H1 (cell line): ENCODE measurements around the gene KCTD20. TPM values are rescaled to one million over a fixed set of nuclear protein-coding genes. Genes with fewer than 3 reads are reported as not detected.

Experiments
- CTCF ChIA-PET: fragments of 300-600 bp; sonication (Branson Sonifier 250); formaldehyde crosslinking; loops from one replicate; lab custom pipeline; 2021; ENCODE audit not compliant: partially characterized antibody; lab: Charles Lee
- POLR2A ChIA-PET: fragments of 300-600 bp; sonication (Branson Sonifier 250); formaldehyde crosslinking; loops from one replicate; lab custom pipeline; 2021; ENCODE audit warnings: inconsistent platforms; ENCODE audit not compliant: partially characterized antibody; lab: Charles Lee
- DNase-seq, 2 experiments: peaks; one replicate each; pipeline versions ENCODE4 v3.0.0 to v3.0.0-alpha.2; 2010 to 2022; ENCODE audit warnings: low spot score in 2 of 2, low read depth in 1 of 2, mixed read lengths in 1 of 2
- FAIRE-seq: peaks from 2 replicates; lab custom pipeline; 2011; peaks lifted over from hg19 to GRCh38; lab: Jason Lieb, UNC
- H2AFZ ChIP-seq: 2 replicates; pipeline ENCODE4 v1.8.1; 2012; ENCODE audit warnings: low read length, inconsistent platforms
- H2AK5ac ChIP-seq: 2 replicates; pipeline ENCODE4 v1.6.1; 2013; ENCODE audit warnings: low read depth, low read length
- H2BK120ac ChIP-seq: replicated peaks from 2 replicates; pipeline ENCODE3; 2013; ENCODE audit warnings: low read depth, low read length, inconsistent platforms
- H2BK12ac ChIP-seq: 2 replicates; pipeline ENCODE4 v1.6.1; 2013; ENCODE audit warnings: low read depth, low read length
- H2BK15ac ChIP-seq: 2 replicates; pipeline ENCODE4 v1.6.1; 2013; ENCODE audit warnings: low read length
- H2BK20ac ChIP-seq: 2 replicates; pipeline ENCODE4 v1.6.1; 2013; ENCODE audit warnings: low read length
- H2BK5ac ChIP-seq: 2 replicates; pipeline ENCODE4 v1.6.1; 2013; ENCODE audit warnings: low read depth, low read length
- H3K14ac ChIP-seq: 2 replicates; pipeline ENCODE4 v1.6.1; 2013; ENCODE audit warnings: inconsistent platforms; ENCODE audit not compliant: insufficient read length
- H3K18ac ChIP-seq: 2 replicates; pipeline ENCODE4 v1.6.1; 2013; ENCODE audit warnings: low read length; ENCODE audit errors: extremely low read depth
- H3K23ac ChIP-seq: 2 replicates; pipeline ENCODE4 v1.6.1; 2013; ENCODE audit warnings: inconsistent platforms; ENCODE audit not compliant: insufficient read length
- H3K23me2 ChIP-seq: 2 replicates; pipeline ENCODE4 v1.6.1; 2013; ENCODE audit warnings: low read depth, low read length
- H3K27ac ChIP-seq: 2 replicates; pipeline ENCODE4 v1.6.1; 2011; ENCODE audit warnings: low read depth, low read length, inconsistent platforms
- H3K27me3 ChIP-seq, 4 experiments: replicated peaks in 1 of 4; 1 replicate in 1 of 4; 2 replicates in 3 of 4; pipeline versions ENCODE4 v1.6.1 to v1.8.1; 2011 to 2013; ENCODE audit warnings: low read length in 3 of 4, mild to moderate bottlenecking in 3 of 4, inconsistent platforms in 2 of 4, mixed read lengths in 2 of 4, moderate library complexity in 1 of 4; ENCODE audit not compliant: control insufficient read depth in 3 of 4, insufficient read depth in 3 of 4; ENCODE audit errors: extremely low read depth in 1 of 4
- H3K36me3 ChIP-seq, 4 experiments: 2 replicates each; pipeline versions ENCODE4 v1.6.1 to v1.8.1; 2011 to 2013; ENCODE audit warnings: mild to moderate bottlenecking in 4 of 4, low read length in 3 of 4, moderate library complexity in 2 of 4, control low read depth in 1 of 4, inconsistent platforms in 1 of 4; ENCODE audit not compliant: insufficient read depth in 4 of 4, control insufficient read depth in 2 of 4
- H3K4ac ChIP-seq: replicated peaks from 2 replicates; pipeline ENCODE3; 2013; ENCODE audit warnings: low read length, low read depth, mixed read lengths, inconsistent platforms; ENCODE audit not compliant: insufficient read length
- H3K4me1 ChIP-seq, 4 experiments: replicated peaks in 1 of 4; 1 replicate in 1 of 4; 2 replicates in 3 of 4; pipeline versions ENCODE4 v1.6.1 to v1.8.1; 2011 to 2013; ENCODE audit warnings: low read length in 3 of 4, inconsistent platforms in 2 of 4, mixed read lengths in 1 of 4; ENCODE audit not compliant: insufficient read depth in 4 of 4, control insufficient read depth in 3 of 4
- H3K4me2 ChIP-seq, 2 experiments: 2 replicates each; pipeline versions ENCODE4 v1.6.1 to v1.8.1; 2011 to 2013; ENCODE audit warnings: low read depth in 2 of 2, low read length in 2 of 2, control low read depth in 1 of 2, inconsistent platforms in 1 of 2, mild to moderate bottlenecking in 1 of 2; ENCODE audit not compliant: insufficient read depth in 1 of 2
- H3K4me3 ChIP-seq, 4 experiments: fragments of 200-600, 300-600 bp in 1 of 4; sonication (generic), shearing (Covaris generic), sonication (Bioruptor Twin) in 1 of 4; 2 replicates each; pipeline versions ENCODE4 v1.5.1 to v1.8.1; 2011 to 2016; ENCODE audit warnings: low read length in 4 of 4, low read depth in 3 of 4, control low read depth in 2 of 4, inconsistent platforms in 2 of 4, mild to moderate bottlenecking in 2 of 4, mixed read lengths in 1 of 4, moderate library complexity in 1 of 4; ENCODE audit not compliant: insufficient read depth in 2 of 4; ENCODE audit errors: extremely low read depth in 1 of 4
- H3K56ac ChIP-seq: replicated peaks from 2 replicates; pipeline ENCODE3; 2013; ENCODE audit warnings: low read depth, mild to moderate bottlenecking, mixed read lengths, low read length, inconsistent platforms; ENCODE audit not compliant: insufficient read length
- H3K79me1 ChIP-seq: 2 replicates; pipeline ENCODE4 v1.6.1; 2013; ENCODE audit warnings: low read depth, low read length, control low read depth
- H3K79me2 ChIP-seq, 2 experiments: 2 replicates each; pipeline versions ENCODE4 v1.6.1 to v1.8.1; 2012 to 2013; ENCODE audit warnings: low read length in 2 of 2, mild to moderate bottlenecking in 2 of 2, inconsistent platforms in 1 of 2; ENCODE audit not compliant: insufficient read depth in 2 of 2, control insufficient read depth in 1 of 2
- H3K9ac ChIP-seq, 4 experiments: replicated peaks in 1 of 4; 1 replicate in 1 of 4; 2 replicates in 3 of 4; pipeline versions ENCODE4 v1.6.1 to v1.8.1; 2011 to 2013; ENCODE audit warnings: low read depth in 3 of 4, low read length in 3 of 4, control low read depth in 2 of 4, mild to moderate bottlenecking in 2 of 4, moderate library complexity in 2 of 4, inconsistent platforms in 1 of 4; ENCODE audit errors: extremely low read depth in 1 of 4
- H3K9me3 ChIP-seq, 2 experiments: 2 replicates each; pipeline versions ENCODE4 v1.6.1 to v1.8.1; 2012 to 2013; ENCODE audit warnings: mild to moderate bottlenecking in 2 of 2, moderate library complexity in 2 of 2, control low read depth in 1 of 2, inconsistent platforms in 1 of 2, low read depth in 1 of 2, low read length in 1 of 2, mixed read lengths in 1 of 2; ENCODE audit not compliant: insufficient read depth in 2 of 2
- H4K20me1 ChIP-seq, 2 experiments: replicated peaks in 1 of 2; 2 replicates each; pipeline versions ENCODE3 to v1.8.1; 2011 to 2013; ENCODE audit warnings: inconsistent platforms in 2 of 2, low read length in 2 of 2, mild to moderate bottlenecking in 1 of 2; ENCODE audit not compliant: insufficient read depth in 2 of 2, control insufficient read depth in 1 of 2
- H4K5ac ChIP-seq: 2 replicates; pipeline ENCODE4 v1.6.1; 2013; ENCODE audit warnings: low read length, low read depth, mixed read lengths, inconsistent platforms; ENCODE audit not compliant: insufficient read length
- H4K8ac ChIP-seq: 2 replicates; pipeline ENCODE4 v1.8.0; 2013; ENCODE audit warnings: mild to moderate bottlenecking, moderate library complexity, low read length, inconsistent platforms; ENCODE audit not compliant: insufficient read depth; ENCODE audit errors: extremely low read depth
- H4K91ac ChIP-seq: replicated peaks from 2 replicates; pipeline ENCODE3; 2013; ENCODE audit warnings: low read length, mixed read lengths, inconsistent platforms; ENCODE audit not compliant: insufficient read length
- CEBPB ChIP-seq: IDR thresholded peaks from 2 replicates; pipeline ENCODE4 v1.6.1; 2012; ENCODE audit warnings: low read depth, low read length
- CHD1 ChIP-seq: IDR thresholded peaks from 2 replicates; pipeline ENCODE4 v1.6.1; 2012; ENCODE audit warnings: low read depth, low read length, improper control_type of control experiment
- E2F6 ChIP-seq: IDR thresholded peaks from 2 replicates; pipeline ENCODE4 v1.6.1; 2012; ENCODE audit warnings: inconsistent platforms
- JUN ChIP-seq: IDR thresholded peaks from 2 replicates; pipeline ENCODE4 v1.6.1; 2011; ENCODE audit warnings: low read depth, mild to moderate bottlenecking, improper control_type of control experiment, low read length
- KDM4A ChIP-seq: IDR thresholded peaks from one replicate; pipeline ENCODE4 v1.7.1; 2012; ENCODE audit warnings: low read depth, mild to moderate bottlenecking, moderate library complexity, low read length, inconsistent platforms; ENCODE audit not compliant: severe bottlenecking
- NRF1 ChIP-seq: IDR thresholded peaks from 2 replicates; pipeline ENCODE4 v1.6.1; 2011; ENCODE audit warnings: mild to moderate bottlenecking, low read depth, low read length, improper control_type of control experiment
- PHF8 ChIP-seq: fragments of 200-600 bp; sonication (generic); conservative IDR thresholded peaks from 2 replicates; pipeline ENCODE4 v1.7.1; 2012; ENCODE audit warnings: low read depth, mild to moderate bottlenecking, inconsistent platforms, low read length, moderate library complexity
- POLR2A ChIP-seq, 2 experiments: IDR thresholded peaks; 1 replicate in 1 of 2; 2 replicates in 1 of 2; pipeline ENCODE4 v1.6.1; 2011; ENCODE audit warnings: low read depth in 2 of 2, low read length in 2 of 2, mild to moderate bottlenecking in 2 of 2; ENCODE audit errors: control extremely low read depth in 1 of 2
- RXRA ChIP-seq: IDR thresholded peaks from 2 replicates; pipeline ENCODE4 v1.6.1; 2011; ENCODE audit warnings: low read depth, mild to moderate bottlenecking, low read length, moderate library complexity; ENCODE audit not compliant: insufficient read depth
- SIN3A ChIP-seq, 2 experiments: IDR thresholded peaks in 1 of 2; conservative IDR thresholded peaks in 1 of 2; 2 replicates each; pipeline ENCODE4 v1.6.1; 2011 to 2012; ENCODE audit warnings: low read length in 2 of 2, improper control_type of control experiment in 1 of 2, low read depth in 1 of 2, mild to moderate bottlenecking in 1 of 2
- SP2 ChIP-seq: IDR thresholded peaks from 2 replicates; pipeline ENCODE4 v1.6.1; 2012; ENCODE audit warnings: mild to moderate bottlenecking, low read length, inconsistent platforms
- SRF ChIP-seq: IDR thresholded peaks from 2 replicates; pipeline ENCODE4 v1.6.1; 2011; ENCODE audit warnings: mild to moderate bottlenecking, low read depth, low read length, moderate library complexity
- TAF7 ChIP-seq: optimal IDR thresholded peaks from 2 replicates; pipeline ENCODE3; 2011; ENCODE audit warnings: low read depth, mild to moderate bottlenecking, inconsistent platforms, low read length, moderate library complexity, borderline replicate concordance
- ZNF274 ChIP-seq: IDR thresholded peaks from 2 replicates; pipeline ENCODE4 v1.7.0; 2012; ENCODE audit warnings: low read length, borderline replicate concordance; ENCODE audit errors: extremely low read depth
- WGBS, 2 experiments: shearing (Covaris generic) in 1 of 2; methylation state at CpG; one replicate each; pipeline versions ENCODE4 v1.1.6 to v1.1.7; 2013 to 2015; ENCODE audit warnings: low lambda C conversion rate in 2 of 2, mixed read lengths in 2 of 2, inconsistent platforms in 1 of 2, low coverage in 1 of 2, missing lambda C conversion rate in 1 of 2; ENCODE audit not compliant: insufficient replicate concordance in 2 of 2, insufficient coverage in 1 of 2, insufficient read length in 1 of 2; ENCODE audit errors: extremely low coverage in 1 of 2, missing lambda C conversion rate in 1 of 2; 5-methylcytosine and 5-hydroxymethylcytosine counted together
- polyA plus RNA-seq, 7 experiments: library from polyadenylated mRNA; depleted of rRNA in 3 of 7; stranded (reverse) in 5 of 7; unstranded in 2 of 7; fragments of >200 nt in 5 of 7; fragments of 200-250 nt in 2 of 7; gene quantifications; 1 replicate in 5 of 7; 2 replicates in 1 of 7; 4 replicates in 1 of 7; pipeline versions ENCODE4 v1.2.1 to v1.2.3, GENCODE V29; 2011 to 2013; ENCODE audit warnings: missing spikeins in 2 of 7, mixed read lengths in 2 of 7
- total RNA-seq: library from RNA; stranded (reverse); fragmentation: NEBNext Ultra II Directional; extraction: Animal tissue kit (Norgen Biotek cat#: 25700); gene quantifications from 2 replicates; pipeline ENCODE4 v1.2.1, GENCODE V29; 2021

Gene KCTD20
- total and polyA plus RNA-seq, 2 of the 8 experiments (the other 6 are each of a cell fraction or from before 2014, with no cell fraction given) = 10.1 to 26.2 TPM

- Histone ChIP-seq H2BK5ac (no peak overlapping the region), H3K36me3 (no peaks in the 10 kb centered on the region), H3K56ac (no peak overlapping the region), H4K5ac (no peak overlapping the region), H4K91ac (no peak overlapping the region), H3K27me3 (no peaks in the 10 kb centered on the region), H2BK12ac (no peak overlapping the region), H3K79me1 (no peaks in the 10 kb centered on the region), H2AFZ (no peak overlapping the region), H3K4me1 (peaks cover 0 to 5% (median 3%) of the 10 kb centered on the region in 4 experiments; a peak in 4 of 7 replicates), H3K14ac (no peak overlapping the region), H3K27ac (no peak overlapping the region), H3K9ac (no peak overlapping the region), H3K4me2 (no peak overlapping the region), H3K79me2 (no peaks in the 10 kb centered on the region), H3K4ac (no peak overlapping the region), H2AK5ac (no peak overlapping the region), H4K8ac (no peak overlapping the region), H2BK120ac (no peak overlapping the region), H3K4me3 (no peak overlapping the region), H3K23ac (no peak overlapping the region), H3K18ac (no peak overlapping the region), H3K23me2 (peaks cover 3% of the 10 kb centered on the region; the same call in 1 of the 2 replicates), H2BK15ac (no peak overlapping the region), H4K20me1 (no peaks in the 10 kb centered on the region), H3K9me3 (no peaks in the 10 kb centered on the region), H2BK20ac (no peak overlapping the region)
- ChIA-PET CTCF (interaction anchor here (1.2 to 1.6 kb wide), 2 partner anchors 24 to 78 kb away, joined by 4 read pairs; no protein-coding TSS in a partner anchor), POLR2A (interaction anchor here (1.3 kb wide), 2 partner anchors 176 to 181 kb away, joined by 3 to 4 read pairs; no protein-coding TSS in a partner anchor)
- WGBS, 2 experiments = 87% methylated on average over 1 of the region's 1 CpG; no CpG with 5 or more reads in 1 of the 2 experiments
- FAIRE-seq (no peak), DNase-seq (no peak)
- TF ChIP-seq SP2 (no peak), POLR2A (IDR thresholded peaks at IDR 0.05; ENCODE audit: control extremely low read depth in 1 of 2, low read depth in 2 of 2, low read length in 2 of 2) (no peak), KDM4A (no peak), SIN3A (conservative IDR thresholded peaks at IDR 0.05 in 1 of 2, IDR thresholded peaks at IDR 0.05 in 1 of 2; ENCODE audit: low read depth in 1 of 2, low read length in 2 of 2) (no peak), TAF7 (no peak), CEBPB (no peak), CHD1 (no peak), JUN (no peak), RXRA (no peak), ZNF274 (no peak), SRF (no peak), E2F6 (no peak), NRF1 (no peak), PHF8 (no peak)
Measured at GRCh38 chr6:36419310-36419709, 23.5 kb upstream of the KCTD20 start.
